GM06990 (cell line): ENCODE data around the gene EIF4B.

Source experiments
- DNase-seq: peaks from one replicate; pipeline ENCODE4 v3.0.0-alpha.2; 2011; ENCODE audit not compliant: insufficient read length; ENCODE audit errors: extremely low read depth
- H3K27me3 ChIP-seq: replicated peaks from 2 replicates; pipeline ENCODE4 v1.6.0; 2011; ENCODE audit warnings: low read length; ENCODE audit not compliant: control insufficient read depth, insufficient read depth
- H3K36me3 ChIP-seq: 2 replicates; pipeline ENCODE4 v1.5.1; 2011; ENCODE audit warnings: low read length; ENCODE audit not compliant: control insufficient read depth, insufficient read depth
- H3K4me3 ChIP-seq: replicated peaks from 2 replicates; pipeline ENCODE4 v1.5.1; 2011; ENCODE audit warnings: low read depth, mild to moderate bottlenecking, control low read depth, low read length
- TF ChIP-seq, protein P1 (sequence below): IDR thresholded peaks from 2 replicates; pipeline ENCODE4 v1.5.1; 2011; ENCODE audit warnings: low read length, control low read depth, mild to moderate bottlenecking, inconsistent platforms; ENCODE audit not compliant: insufficient read depth, poor library complexity, severe bottlenecking

Gene EIF4B

DNA sequence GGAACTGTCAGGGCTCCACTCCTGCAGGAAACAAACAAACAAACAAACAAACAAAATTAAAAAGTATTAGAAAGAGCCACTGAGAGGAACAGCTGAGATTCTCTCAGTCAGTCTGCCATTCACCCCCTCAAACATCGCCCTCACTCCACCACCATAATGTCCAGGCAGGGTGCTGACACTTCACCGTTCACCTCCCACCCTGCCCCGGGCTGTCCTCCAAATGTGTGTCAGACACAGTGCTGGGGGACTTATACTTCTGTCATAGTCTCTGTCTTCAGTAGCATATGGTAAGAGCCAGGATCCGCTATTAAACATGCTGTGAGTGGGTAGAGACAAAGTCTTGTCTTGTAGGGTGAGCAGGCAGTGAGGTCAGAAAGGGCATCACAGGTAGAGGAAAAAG is 29.1 kb upstream of the EIF4B start:
- peaks cover 4% of the 10 kb centered on the region; the same call in 1 of the 2 replicates for H3K27me3 ChIP-seq
- TF ChIP-seq, protein P1, sequence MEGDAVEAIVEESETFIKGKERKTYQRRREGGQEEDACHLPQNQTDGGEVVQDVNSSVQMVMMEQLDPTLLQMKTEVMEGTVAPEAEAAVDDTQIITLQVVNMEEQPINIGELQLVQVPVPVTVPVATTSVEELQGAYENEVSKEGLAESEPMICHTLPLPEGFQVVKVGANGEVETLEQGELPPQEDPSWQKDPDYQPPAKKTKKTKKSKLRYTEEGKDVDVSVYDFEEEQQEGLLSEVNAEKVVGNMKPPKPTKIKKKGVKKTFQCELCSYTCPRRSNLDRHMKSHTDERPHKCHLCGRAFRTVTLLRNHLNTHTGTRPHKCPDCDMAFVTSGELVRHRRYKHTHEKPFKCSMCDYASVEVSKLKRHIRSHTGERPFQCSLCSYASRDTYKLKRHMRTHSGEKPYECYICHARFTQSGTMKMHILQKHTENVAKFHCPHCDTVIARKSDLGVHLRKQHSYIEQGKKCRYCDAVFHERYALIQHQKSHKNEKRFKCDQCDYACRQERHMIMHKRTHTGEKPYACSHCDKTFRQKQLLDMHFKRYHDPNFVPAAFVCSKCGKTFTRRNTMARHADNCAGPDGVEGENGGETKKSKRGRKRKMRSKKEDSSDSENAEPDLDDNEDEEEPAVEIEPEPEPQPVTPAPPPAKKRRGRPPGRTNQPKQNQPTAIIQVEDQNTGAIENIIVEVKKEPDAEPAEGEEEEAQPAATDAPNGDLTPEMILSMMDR, result no peak
- DNase-seq, result no peak
- no peaks in the 10 kb centered on the region for H3K36me3 ChIP-seq
- no peak overlapping the region for H3K4me3 ChIP-seq

DNA sequence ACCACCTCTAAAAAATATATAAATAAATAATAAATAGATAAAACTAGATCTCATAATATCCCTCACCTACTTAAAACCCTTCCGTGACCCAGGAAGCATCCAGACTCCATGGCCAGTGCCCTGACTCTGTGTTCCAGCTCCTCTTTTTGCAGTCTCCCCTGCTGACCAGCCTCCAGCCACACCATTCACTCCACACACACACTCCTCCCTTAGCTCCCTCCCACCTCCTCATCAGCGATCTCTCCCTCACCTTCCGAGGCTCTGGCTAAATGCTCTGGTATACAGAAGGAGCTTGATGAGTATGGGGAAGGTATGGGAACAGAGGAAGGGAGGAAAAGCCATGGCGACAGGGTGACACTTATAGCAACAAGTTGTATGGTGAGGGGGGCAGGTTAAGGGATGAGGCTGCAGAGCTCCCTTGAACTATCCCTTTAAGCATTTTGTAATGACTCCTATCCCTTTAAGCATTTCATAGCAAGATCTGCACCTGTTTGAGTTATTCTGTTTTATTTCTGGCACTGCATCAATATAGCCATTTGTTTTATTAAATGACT is 26.1 kb upstream of the EIF4B start:
- Histone ChIP-seq H3K4me3 (no peak overlapping the region), H3K27me3 (peaks cover 4% of the 10 kb centered on the region; the same call in 1 of the 2 replicates), H3K36me3 (no peaks in the 10 kb centered on the region)
- DNase-seq, result no peak
- TF ChIP-seq, protein P1, result no peak

DNA sequence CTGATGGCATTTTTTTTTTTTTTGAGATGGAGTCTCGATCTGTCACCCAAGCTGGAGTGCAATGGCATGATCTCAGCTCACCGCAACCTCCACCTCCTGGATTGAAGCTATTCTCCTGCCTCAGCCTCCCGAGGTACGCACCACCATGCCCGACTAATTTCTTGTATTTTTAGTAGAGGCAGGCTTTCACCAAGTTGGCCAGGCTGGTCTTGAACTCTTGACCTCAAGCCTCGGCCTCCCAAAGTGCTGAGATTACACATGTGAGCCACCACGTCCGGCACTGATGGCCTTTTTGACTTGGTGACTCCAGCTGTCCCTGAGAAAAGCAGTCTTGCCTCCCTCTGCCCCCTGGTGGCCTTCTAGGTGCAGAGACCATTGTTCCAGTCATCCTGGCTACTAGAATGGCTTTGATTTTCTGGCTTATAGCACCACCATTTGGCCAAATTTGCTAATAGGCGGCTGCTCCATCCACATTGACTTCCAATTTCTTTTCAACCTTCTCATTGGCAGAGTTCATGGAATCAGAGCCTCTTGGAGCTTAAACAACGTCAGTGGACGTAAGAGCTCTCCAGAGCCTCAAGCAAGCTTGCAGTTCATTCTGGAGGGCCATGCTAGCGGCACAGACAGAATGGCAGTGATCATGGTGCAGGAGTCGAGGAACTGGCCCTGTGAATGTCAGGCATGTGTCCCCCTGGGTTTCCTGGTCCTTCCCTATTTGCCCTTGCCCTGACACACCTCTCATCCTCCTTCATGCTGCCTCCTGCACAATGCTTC is 25.4 kb upstream of the EIF4B start:
- no peaks in the 10 kb centered on the region for H3K36me3 ChIP-seq
- H3K4me3 ChIP-seq, result no peak overlapping the region
- peak; percentile 33 for DNase-seq
- peaks cover 2% of the 10 kb centered on the region; the same call in 1 of the 2 replicates for H3K27me3 ChIP-seq
- TF ChIP-seq, protein P1, result peak; percentile 97

DNA sequence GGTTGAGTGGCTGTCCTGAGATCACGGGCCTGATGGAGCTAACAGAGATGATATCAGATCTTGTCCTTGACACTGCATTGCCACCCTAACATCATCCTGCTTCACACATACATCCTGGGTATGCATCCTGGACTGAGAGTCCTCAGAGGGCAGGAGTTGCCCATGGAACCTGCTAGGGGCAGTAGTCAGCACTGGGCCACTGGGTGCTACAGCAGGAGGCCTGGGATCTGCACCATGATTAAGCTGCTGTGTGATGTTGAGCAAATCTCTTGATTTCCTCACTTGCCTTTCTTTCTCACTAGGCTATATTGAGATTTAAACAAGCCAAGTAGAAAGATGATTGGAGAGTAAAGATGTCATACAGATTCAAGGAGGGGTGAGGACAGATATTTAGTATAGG is 22.1 kb upstream of the EIF4B start:
- no peak for DNase-seq
- H3K27me3 ChIP-seq, result peaks cover 2% of the 10 kb centered on the region; the same call in 1 of the 2 replicates
- no peak overlapping the region for H3K4me3 ChIP-seq
- TF ChIP-seq, protein P1, result no peak
- H3K36me3 ChIP-seq, result no peaks in the 10 kb centered on the region

DNA sequence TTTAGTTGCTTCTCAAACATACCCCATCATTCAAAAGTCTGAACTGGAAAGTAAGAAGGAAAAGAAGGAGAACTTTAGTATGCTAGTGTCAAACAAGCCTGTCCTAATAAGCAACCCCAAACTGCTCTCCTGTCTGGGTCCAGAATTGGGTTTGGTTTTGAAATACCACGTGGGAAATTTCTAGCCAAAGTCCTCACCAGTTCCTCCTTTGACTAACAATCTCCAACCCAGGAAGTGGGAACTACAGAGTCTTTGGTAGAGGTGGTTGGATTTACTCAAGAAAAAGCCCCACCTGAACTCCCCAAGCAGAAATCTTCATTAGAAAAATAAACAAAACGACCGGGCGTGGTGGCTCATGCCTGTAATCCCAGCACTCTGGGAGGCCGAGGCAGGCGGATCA is 17.4 kb upstream of the EIF4B start:
- no peaks in the 10 kb centered on the region; the same call in none of the 2 replicates for H3K27me3 ChIP-seq
- no peaks in the 10 kb centered on the region for H3K36me3 ChIP-seq
- DNase-seq, result no peak
- no peak overlapping the region for H3K4me3 ChIP-seq
- TF ChIP-seq, protein P1, result no peak
